GM23248 (cell line): Measurements from ENCODE around the gene FAM168A. TPM values are rescaled to one million over a fixed set of nuclear protein-coding genes. Genes with fewer than 3 reads are reported as not detected.

Experiments used
- DNase-seq: peaks from one replicate; pipeline ENCODE4 v3.0.0-alpha.2; 2015
- H2AFZ ChIP-seq: fragments of 200-600 bp; sonication (generic); 2 replicates; pipeline ENCODE4 v1.6.1; 2016; ENCODE audit warnings: antibody characterized with exemption
- H3F3A ChIP-seq: fragments of 200-600 bp; sonication (generic); 2 replicates; pipeline ENCODE4 v1.6.1; 2016; ENCODE audit warnings: mild to moderate bottlenecking, antibody characterized with exemption, mixed run types; ENCODE audit not compliant: insufficient read depth
- H3K27ac ChIP-seq: fragments of 200-600 bp; sonication (generic); 2 replicates; pipeline ENCODE4 v1.5.1; 2016; ENCODE audit warnings: mild to moderate bottlenecking
- H3K27me3 ChIP-seq: fragments of 200-600 bp; sonication (generic); replicated peaks from 2 replicates; pipeline ENCODE4 v1.6.1; 2016; ENCODE audit warnings: mild to moderate bottlenecking; ENCODE audit not compliant: insufficient read depth
- H3K36me3 ChIP-seq: fragments of 200-600 bp; sonication (generic); 2 replicates; pipeline ENCODE4 v1.6.1; 2016; ENCODE audit warnings: low read depth, mild to moderate bottlenecking
- H3K4me1 ChIP-seq: fragments of 200-600 bp; sonication (generic); 2 replicates; pipeline ENCODE4 v1.6.1; 2016; ENCODE audit warnings: mild to moderate bottlenecking; ENCODE audit not compliant: insufficient read depth
- H3K4me2 ChIP-seq: fragments of 200-600 bp; sonication (generic); one replicate; pipeline ENCODE4 v1.6.1; 2016; ENCODE audit warnings: mild to moderate bottlenecking; ENCODE audit not compliant: unreplicated experiment
- H3K4me3 ChIP-seq: fragments of 200-600 bp; sonication (generic); 2 replicates; pipeline ENCODE4 v1.5.1; 2016; ENCODE audit warnings: mild to moderate bottlenecking
- H3K79me2 ChIP-seq: fragments of 200-600 bp; sonication (generic); 2 replicates; pipeline ENCODE4 v1.6.1; 2016; ENCODE audit warnings: mild to moderate bottlenecking; ENCODE audit not compliant: insufficient read depth
- H3K9ac ChIP-seq: fragments of 200-600 bp; sonication (generic); 2 replicates; pipeline ENCODE4 v1.6.1; 2016; ENCODE audit warnings: mild to moderate bottlenecking
- H3K9me2 ChIP-seq: fragments of 200-600 bp; sonication (generic); 2 replicates; pipeline ENCODE4 v1.6.1; 2016; ENCODE audit warnings: mixed run types, mild to moderate bottlenecking, moderate library complexity; ENCODE audit not compliant: insufficient read depth
- H3K9me3 ChIP-seq: fragments of 200-600 bp; sonication (generic); one replicate; pipeline ENCODE4 v1.6.1; 2017; ENCODE audit warnings: low read depth
- H4K20me1 ChIP-seq: fragments of 200-600 bp; sonication (generic); 2 replicates; pipeline ENCODE4 v1.6.0; 2016; ENCODE audit not compliant: insufficient read depth
- EZH2 ChIP-seq: fragments of 200-600 bp; sonication (generic); IDR thresholded peaks from 2 replicates; pipeline ENCODE4 v1.6.1; 2018; ENCODE audit warnings: antibody characterized with exemption, mild to moderate bottlenecking; ENCODE audit not compliant: insufficient read depth, poor library complexity, severe bottlenecking
- EZH2phosphoT487 ChIP-seq: fragments of 200-600 bp; sonication (generic); IDR thresholded peaks from 2 replicates; pipeline ENCODE4 v1.6.1; 2018; ENCODE audit warnings: antibody characterized with exemption, moderate library complexity, mild to moderate bottlenecking, low read depth; ENCODE audit not compliant: insufficient read depth
- WGBS, 2 experiments: methylation state at CpG; one replicate each; pipeline ENCODE4 v1.1.6; 2015 to 2017; ENCODE audit warnings: low lambda C conversion rate in 2 of 2, low coverage in 1 of 2; ENCODE audit errors: missing lambda C conversion rate in 2 of 2; 5-methylcytosine and 5-hydroxymethylcytosine counted together
- in situ Hi-C: fragments of 300-500 bp; cut with MboI; formaldehyde crosslinking; loops from 2 replicates; pipeline ENCODE4 v1.15.0; 2020
- polyA plus RNA-seq: library from polyadenylated mRNA; unstranded; fragments of >200 nt; fragmentation: Nextera tagmentation; extraction: Ambion mirVana; gene quantifications from 2 replicates; pipeline ENCODE4 v1.2.1, GENCODE V29; 2016
- total RNA-seq: library from RNA; depleted of rRNA; stranded (reverse); fragments of >200 nt; shearing (Covaris generic); gene quantifications from 2 replicates; pipeline ENCODE4 v1.2.3, GENCODE V29; 2014

Gene FAM168A
- total and polyA plus RNA-seq, 2 experiments from 2014 or later, result 9.1 to 26.4 TPM

DNA sequence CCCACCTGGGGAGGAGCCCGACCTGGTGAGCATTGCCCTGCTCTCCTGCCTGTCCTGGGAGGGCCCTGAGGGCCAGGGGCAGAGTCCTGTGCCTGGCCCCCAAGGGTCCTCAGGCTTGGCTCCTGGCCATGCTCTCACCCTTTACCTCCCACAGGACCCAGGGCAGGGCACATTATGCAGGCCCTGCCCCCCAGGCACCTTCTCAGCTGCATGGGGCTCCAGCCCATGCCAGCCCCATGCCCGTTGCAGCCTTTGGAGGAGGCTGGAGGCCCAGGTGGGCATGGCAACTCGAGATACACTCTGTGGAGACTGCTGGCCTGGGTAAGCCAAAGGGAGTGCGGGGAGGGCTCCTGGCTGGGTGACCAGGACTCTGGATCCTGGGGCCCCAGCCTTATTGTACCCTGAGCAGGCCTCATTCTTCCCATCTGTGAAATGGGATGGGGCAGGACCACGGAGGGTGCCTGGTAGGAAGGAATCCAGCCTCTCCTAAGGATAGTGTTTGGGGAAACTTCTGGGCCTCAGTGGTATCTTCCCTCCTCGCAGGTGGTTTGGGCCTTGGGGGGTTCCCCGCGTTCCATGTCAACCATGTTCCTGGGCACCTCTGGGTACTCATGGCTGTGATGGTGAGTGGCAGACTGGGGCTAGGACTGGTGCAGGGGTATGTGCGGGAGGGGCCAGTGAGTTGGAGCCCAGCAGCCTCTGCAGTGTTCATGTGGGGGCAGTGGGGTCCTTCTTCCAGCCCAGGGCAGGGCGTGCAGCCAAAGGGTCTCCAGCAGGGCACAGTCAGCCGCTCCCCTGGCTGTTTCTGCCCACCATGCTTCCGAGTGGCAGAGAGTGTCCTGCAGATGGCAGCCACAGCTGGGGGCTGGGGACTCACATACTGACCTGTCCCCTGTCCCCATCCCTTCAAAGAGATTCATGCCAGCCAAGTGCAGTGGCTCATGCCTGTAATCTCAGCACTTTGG, 207.0 kb downstream of the FAM168A start:
- in situ Hi-C loops, result no loop called here
- peaks cover 49% of the 10 kb centered on the region for H3K79me2 ChIP-seq

DNA sequence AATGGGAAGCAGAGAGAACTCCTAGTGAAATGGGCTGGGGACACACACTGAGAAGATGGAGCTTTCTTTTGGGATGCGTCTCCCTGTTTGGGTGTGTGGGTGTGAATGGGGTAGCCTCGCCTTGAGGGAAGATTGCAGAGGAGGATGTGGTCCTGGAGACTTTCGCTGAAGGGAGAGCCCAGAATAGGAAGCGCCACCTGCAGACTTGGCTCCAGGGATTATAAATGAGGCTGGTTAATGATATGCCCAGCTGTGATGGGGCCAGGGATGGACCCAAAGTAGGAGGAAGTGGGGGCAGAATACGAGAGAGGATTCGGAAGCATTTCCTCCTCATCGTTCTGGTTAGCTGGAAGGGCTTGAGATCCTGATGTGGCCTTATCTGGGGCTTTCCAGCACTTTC, 208.0 kb downstream of the FAM168A start:
- DNase-seq, result no peak
- Histone ChIP-seq H3K4me2 (no peak overlapping the region), H3F3A (no peaks in the 10 kb centered on the region), H4K20me1 (no peaks in the 10 kb centered on the region), H2AFZ (no peak overlapping the region), H3K4me1 (no peaks in the 10 kb centered on the region; the same call in 1 of the 2 replicates), H3K9me3 (no peaks in the 10 kb centered on the region), H3K9ac (no peak overlapping the region), H3K9me2 (no peaks in the 10 kb centered on the region), H3K27ac (no peak overlapping the region), H3K27me3 (no peaks in the 10 kb centered on the region), H3K36me3 (no peaks in the 10 kb centered on the region), H3K4me3 (no peak overlapping the region), H3K79me2 (peaks cover 59% of the 10 kb centered on the region)
- in situ Hi-C loops, result no loop called here
- WGBS, 2 experiments, result 82 to 90% methylated on average over 7 of the region's 7 CpGs
- TF ChIP-seq EZH2phosphoT487 (no peak), EZH2 (no peak)

More for the DNA sequence above, 207.0 kb downstream of the FAM168A start:
- no peaks in the 10 kb centered on the region for H3K36me3 ChIP-seq
- no peak overlapping the region for H3K9ac ChIP-seq
- H3F3A ChIP-seq, result no peaks in the 10 kb centered on the region
- no peaks in the 10 kb centered on the region for H3K9me3 ChIP-seq
- 88 to 91% methylated on average over 11 to 12 of the region's 12 CpGs for WGBS, 2 experiments
- no peak overlapping the region for H3K4me3 ChIP-seq
- H3K4me2 ChIP-seq, result no peak overlapping the region
- H3K27me3 ChIP-seq, result no peaks in the 10 kb centered on the region
- H3K9me2 ChIP-seq, result no peaks in the 10 kb centered on the region
- no peaks in the 10 kb centered on the region for H4K20me1 ChIP-seq
- no peak overlapping the region for H3K27ac ChIP-seq
- no peak overlapping the region for H2AFZ ChIP-seq
- TF ChIP-seq EZH2phosphoT487 (no peak), EZH2 (no peak)
- DNase-seq, result no peak
- no peaks in the 10 kb centered on the region; the same call in 1 of the 2 replicates for H3K4me1 ChIP-seq

DNA sequence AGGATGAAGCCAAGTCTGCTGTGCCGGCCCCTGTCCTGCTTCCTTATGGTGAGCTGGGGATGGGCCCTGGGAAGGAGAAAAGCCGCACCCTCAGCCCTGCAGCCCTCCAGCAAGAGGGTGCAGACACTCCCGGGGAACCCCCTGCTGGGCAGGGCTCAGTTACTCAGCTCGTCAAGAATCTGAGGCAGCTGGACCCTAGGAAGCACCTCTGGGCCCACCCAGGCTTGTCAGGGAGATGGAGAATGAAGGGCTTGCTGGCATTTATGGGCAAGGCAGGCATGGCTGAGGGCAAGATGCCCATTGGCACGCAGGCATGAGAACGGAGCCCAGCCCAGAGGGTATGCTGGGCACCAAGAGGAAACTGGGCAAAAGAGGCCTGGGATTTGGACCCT, 208.8 kb downstream of the FAM168A start:
- no peaks in the 10 kb centered on the region for H3K9me2 ChIP-seq
- in situ Hi-C loops, result no loop called here
- no peaks in the 10 kb centered on the region; the same call in 1 of the 2 replicates for H3K4me1 ChIP-seq
- 85% methylated on average over 6 of the region's 6 CpGs for WGBS, 2 experiments
- H3K36me3 ChIP-seq, result no peaks in the 10 kb centered on the region
- TF ChIP-seq EZH2phosphoT487, result no peak
- TF ChIP-seq EZH2, result no peak
- H3F3A ChIP-seq, result no peaks in the 10 kb centered on the region
- peaks cover 67% of the 10 kb centered on the region for H3K79me2 ChIP-seq
- H3K4me2 ChIP-seq, result no peak overlapping the region
- H3K9ac ChIP-seq, result no peak overlapping the region
- no peak overlapping the region for H3K27ac ChIP-seq
- H3K9me3 ChIP-seq, result no peaks in the 10 kb centered on the region
- H3K4me3 ChIP-seq, result no peak overlapping the region
- DNase-seq, result no peak
- H3K27me3 ChIP-seq, result no peaks in the 10 kb centered on the region
- H4K20me1 ChIP-seq, result no peaks in the 10 kb centered on the region
- no peak overlapping the region for H2AFZ ChIP-seq

DNA sequence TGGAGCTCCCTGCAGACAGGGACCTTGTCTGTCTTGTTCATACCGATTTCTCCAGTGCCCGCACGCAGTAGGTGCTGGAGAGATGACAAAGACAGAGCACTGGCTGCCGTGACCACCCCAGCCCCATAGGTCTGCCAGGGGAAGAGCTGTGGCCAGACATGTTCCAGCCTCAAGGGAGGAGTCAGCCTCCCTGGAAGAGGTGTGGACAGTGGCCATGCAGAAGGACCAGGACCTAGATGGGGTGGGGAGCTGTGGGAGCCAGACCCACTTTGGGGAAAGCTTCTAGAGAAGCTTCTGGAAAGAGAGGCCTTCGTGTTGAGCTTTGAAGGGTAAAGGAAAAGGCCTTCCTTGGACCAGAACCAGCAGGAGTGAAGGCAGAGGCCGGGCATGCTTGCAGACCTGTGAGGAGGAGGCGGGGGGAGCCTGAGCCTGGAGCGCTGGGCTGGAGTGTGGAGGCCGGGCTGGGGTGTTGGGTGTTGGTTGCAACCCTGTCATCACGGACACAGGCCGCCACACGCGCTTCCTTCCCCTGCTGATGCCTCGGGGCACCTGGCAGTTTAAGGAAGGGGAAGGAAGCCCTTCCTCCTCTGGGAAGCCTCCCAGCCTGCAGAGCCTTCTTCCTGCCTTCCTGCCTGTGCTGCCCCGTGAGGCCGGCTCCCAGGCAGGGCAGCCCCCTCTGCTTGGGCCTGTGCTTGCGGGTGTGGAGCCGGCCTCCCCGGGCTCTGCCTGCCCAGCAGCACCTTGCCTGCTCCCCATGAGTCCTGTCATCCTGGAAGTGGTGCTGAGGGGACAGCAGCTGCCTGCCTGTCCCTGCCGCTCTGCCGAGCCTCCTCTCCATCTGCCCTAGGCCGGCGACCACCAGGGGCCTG, 209.4 kb downstream of the FAM168A start:
- H3K27ac ChIP-seq, result no peak overlapping the region
- peaks cover 73% of the 10 kb centered on the region for H3K79me2 ChIP-seq
- WGBS, 2 experiments, result 91 to 93% methylated on average over 20 to 23 of the region's 23 CpGs
- H3K9me2 ChIP-seq, result no peaks in the 10 kb centered on the region
- no peaks in the 10 kb centered on the region for H3K9me3 ChIP-seq
- no peaks in the 10 kb centered on the region for H4K20me1 ChIP-seq
- TF ChIP-seq EZH2phosphoT487 (no peak), EZH2 (no peak)
- no peak for DNase-seq
- H3F3A ChIP-seq, result no peaks in the 10 kb centered on the region
- H3K9ac ChIP-seq, result no peak overlapping the region
- H3K4me2 ChIP-seq, result no peak overlapping the region
- H3K27me3 ChIP-seq, result no peaks in the 10 kb centered on the region
- no peak overlapping the region for H3K4me3 ChIP-seq
- no peak overlapping the region for H2AFZ ChIP-seq
- H3K36me3 ChIP-seq, result no peaks in the 10 kb centered on the region
- in situ Hi-C loops, result no loop called here
- H3K4me1 ChIP-seq, result no peaks in the 10 kb centered on the region; the same call in 1 of the 2 replicates
